HG03342 (cell line): Measurements from ENCODE around the gene NFATC3.
"Not testable (repeated sequence)": the region's sequence is repeated elsewhere in the genome, so short reads cannot be mapped to it uniquely, and the experiment has no call there.

ENCODE experiments used
- ATAC-seq: cut with Tn5 transposase; IDR thresholded peaks from one replicate; pipeline ENCODE4 v1.9.1; 2021; ENCODE audit warnings: mild to moderate bottlenecking, moderate library complexity; ENCODE audit not compliant: unreplicated experiment

Gene NFATC3

GRCh38 chr16:68115851-68116250 lies 30.7 kb downstream of the NFATC3 start:
- ATAC-seq: no peak

- ATAC-seq: no peak
These were observed 31.2 kb downstream of the NFATC3 start for GRCh38 chr16:68116256-68116867.

- no peak for ATAC-seq
These were observed 32.7 kb downstream of the NFATC3 start for GRCh38 chr16:68117884-68118283.

GRCh38 chr16:68118954-68119353 lies 33.8 kb downstream of the NFATC3 start:
- not testable (repeated sequence) for ATAC-seq

GRCh38 chr16:68120496-68120895 lies 35.3 kb downstream of the NFATC3 start:
- ATAC-seq: not testable (repeated sequence)

- no peak for ATAC-seq
These were observed 41.2 kb downstream of the NFATC3 start for GRCh38 chr16:68126395-68126794.

GRCh38 chr16:68128577-68129305 lies 43.6 kb downstream of the NFATC3 start:
- no peak for ATAC-seq

GRCh38 chr16:68130520-68130919 lies 45.4 kb downstream of the NFATC3 start:
- ATAC-seq: no peak

GRCh38 chr16:68131813-68132706 lies 46.9 kb downstream of the NFATC3 start:
- no peak for ATAC-seq

- ATAC-seq: not testable (repeated sequence)
These were observed 47.8 kb downstream of the NFATC3 start for GRCh38 chr16:68133000-68133399.

- no peak for ATAC-seq
These were observed 49.5 kb downstream of the NFATC3 start for GRCh38 chr16:68134644-68135043.

GRCh38 chr16:68136515-68136914 lies 51.3 kb downstream of the NFATC3 start:
- ATAC-seq: no peak

- no peak for ATAC-seq
These were observed 58.8 kb downstream of the NFATC3 start for GRCh38 chr16:68144008-68144407.

- ATAC-seq: no peak
These were observed 61.4 kb downstream of the NFATC3 start for GRCh38 chr16:68146585-68146984.

GRCh38 chr16:68147444-68147843 lies 62.3 kb downstream of the NFATC3 start:
- no peak for ATAC-seq

GRCh38 chr16:68149596-68149995 lies 64.4 kb downstream of the NFATC3 start:
- ATAC-seq: no peak

GRCh38 chr16:68155425-68155824 lies 70.3 kb downstream of the NFATC3 start:
- no peak for ATAC-seq

GRCh38 chr16:68162413-68162812 lies 77.2 kb downstream of the NFATC3 start:
- ATAC-seq: no peak

- ATAC-seq: not testable (repeated sequence)
These were observed 78.1 kb downstream of the NFATC3 start for GRCh38 chr16:68163275-68163674.

GRCh38 chr16:68166264-68166663 lies 81.1 kb downstream of the NFATC3 start:
- no peak for ATAC-seq

- ATAC-seq: no peak
These were observed 94.1 kb downstream of the NFATC3 start for GRCh38 chr16:68179196-68179795.
